ENCODE measurements around the gene DDB1.

- no peak for TF ChIP-seq GATA2 (IDR thresholded peaks at IDR 0.05; ENCODE audit: low read depth, low read length)
- no peak for TF ChIP-seq GATA3 (IDR thresholded peaks at IDR 0.05; ENCODE audit: low read depth, low read length)
These were observed 21.3 kb upstream of the DDB1 start for GRCh38 chr11:61354208-61354607.
